H1 (cell line): Measurements from ENCODE around the gene BARX1. TPM values are rescaled to one million over a fixed set of nuclear protein-coding genes. Genes with fewer than 3 reads are reported as not detected.

ENCODE experiments used
- CTCF ChIA-PET: fragments of 300-600 bp; sonication (Branson Sonifier 250); formaldehyde crosslinking; loops from one replicate; lab custom pipeline; 2021; ENCODE audit not compliant: partially characterized antibody; lab: Charles Lee
- POLR2A ChIA-PET: fragments of 300-600 bp; sonication (Branson Sonifier 250); formaldehyde crosslinking; loops from one replicate; lab custom pipeline; 2021; ENCODE audit warnings: inconsistent platforms; ENCODE audit not compliant: partially characterized antibody; lab: Charles Lee
- DNase-seq, 2 experiments: peaks; one replicate each; pipeline versions ENCODE4 v3.0.0 to v3.0.0-alpha.2; 2010 to 2022; ENCODE audit warnings: low spot score in 2 of 2, low read depth in 1 of 2, mixed read lengths in 1 of 2
- FAIRE-seq: peaks from 2 replicates; lab custom pipeline; 2011; peaks lifted over from hg19 to GRCh38; lab: Jason Lieb, UNC
- H2AFZ ChIP-seq: 2 replicates; pipeline ENCODE4 v1.8.1; 2012; ENCODE audit warnings: low read length, inconsistent platforms
- H2AK5ac ChIP-seq: 2 replicates; pipeline ENCODE4 v1.6.1; 2013; ENCODE audit warnings: low read depth, low read length
- H2BK120ac ChIP-seq: replicated peaks from 2 replicates; pipeline ENCODE3; 2013; ENCODE audit warnings: low read depth, low read length, inconsistent platforms
- H2BK12ac ChIP-seq: 2 replicates; pipeline ENCODE4 v1.6.1; 2013; ENCODE audit warnings: low read depth, low read length
- H2BK15ac ChIP-seq: 2 replicates; pipeline ENCODE4 v1.6.1; 2013; ENCODE audit warnings: low read length
- H2BK20ac ChIP-seq: 2 replicates; pipeline ENCODE4 v1.6.1; 2013; ENCODE audit warnings: low read length
- H2BK5ac ChIP-seq: 2 replicates; pipeline ENCODE4 v1.6.1; 2013; ENCODE audit warnings: low read depth, low read length
- H3K14ac ChIP-seq: 2 replicates; pipeline ENCODE4 v1.6.1; 2013; ENCODE audit warnings: inconsistent platforms; ENCODE audit not compliant: insufficient read length
- H3K18ac ChIP-seq: 2 replicates; pipeline ENCODE4 v1.6.1; 2013; ENCODE audit warnings: low read length; ENCODE audit errors: extremely low read depth
- H3K23ac ChIP-seq: 2 replicates; pipeline ENCODE4 v1.6.1; 2013; ENCODE audit warnings: inconsistent platforms; ENCODE audit not compliant: insufficient read length
- H3K23me2 ChIP-seq: 2 replicates; pipeline ENCODE4 v1.6.1; 2013; ENCODE audit warnings: low read depth, low read length
- H3K27ac ChIP-seq: 2 replicates; pipeline ENCODE4 v1.6.1; 2011; ENCODE audit warnings: low read depth, low read length, inconsistent platforms
- H3K27me3 ChIP-seq, 4 experiments: replicated peaks in 1 of 4; 1 replicate in 1 of 4; 2 replicates in 3 of 4; pipeline versions ENCODE4 v1.6.1 to v1.8.1; 2011 to 2013; ENCODE audit warnings: low read length in 3 of 4, mild to moderate bottlenecking in 3 of 4, inconsistent platforms in 2 of 4, mixed read lengths in 2 of 4, moderate library complexity in 1 of 4; ENCODE audit not compliant: control insufficient read depth in 3 of 4, insufficient read depth in 3 of 4; ENCODE audit errors: extremely low read depth in 1 of 4
- H3K36me3 ChIP-seq, 4 experiments: 2 replicates each; pipeline versions ENCODE4 v1.6.1 to v1.8.1; 2011 to 2013; ENCODE audit warnings: mild to moderate bottlenecking in 4 of 4, low read length in 3 of 4, moderate library complexity in 2 of 4, control low read depth in 1 of 4, inconsistent platforms in 1 of 4; ENCODE audit not compliant: insufficient read depth in 4 of 4, control insufficient read depth in 2 of 4
- H3K4ac ChIP-seq: replicated peaks from 2 replicates; pipeline ENCODE3; 2013; ENCODE audit warnings: low read length, low read depth, mixed read lengths, inconsistent platforms; ENCODE audit not compliant: insufficient read length
- H3K4me1 ChIP-seq, 4 experiments: replicated peaks in 1 of 4; 1 replicate in 1 of 4; 2 replicates in 3 of 4; pipeline versions ENCODE4 v1.6.1 to v1.8.1; 2011 to 2013; ENCODE audit warnings: low read length in 3 of 4, inconsistent platforms in 2 of 4, mixed read lengths in 1 of 4; ENCODE audit not compliant: insufficient read depth in 4 of 4, control insufficient read depth in 3 of 4
- H3K4me2 ChIP-seq, 2 experiments: 2 replicates each; pipeline versions ENCODE4 v1.6.1 to v1.8.1; 2011 to 2013; ENCODE audit warnings: low read depth in 2 of 2, low read length in 2 of 2, control low read depth in 1 of 2, inconsistent platforms in 1 of 2, mild to moderate bottlenecking in 1 of 2; ENCODE audit not compliant: insufficient read depth in 1 of 2
- H3K4me3 ChIP-seq, 4 experiments: fragments of 200-600, 300-600 bp in 1 of 4; sonication (generic), shearing (Covaris generic), sonication (Bioruptor Twin) in 1 of 4; 2 replicates each; pipeline versions ENCODE4 v1.5.1 to v1.8.1; 2011 to 2016; ENCODE audit warnings: low read length in 4 of 4, low read depth in 3 of 4, control low read depth in 2 of 4, inconsistent platforms in 2 of 4, mild to moderate bottlenecking in 2 of 4, mixed read lengths in 1 of 4, moderate library complexity in 1 of 4; ENCODE audit not compliant: insufficient read depth in 2 of 4; ENCODE audit errors: extremely low read depth in 1 of 4
- H3K56ac ChIP-seq: replicated peaks from 2 replicates; pipeline ENCODE3; 2013; ENCODE audit warnings: low read depth, mild to moderate bottlenecking, mixed read lengths, low read length, inconsistent platforms; ENCODE audit not compliant: insufficient read length
- H3K79me1 ChIP-seq: 2 replicates; pipeline ENCODE4 v1.6.1; 2013; ENCODE audit warnings: low read depth, low read length, control low read depth
- H3K79me2 ChIP-seq, 2 experiments: 2 replicates each; pipeline versions ENCODE4 v1.6.1 to v1.8.1; 2012 to 2013; ENCODE audit warnings: low read length in 2 of 2, mild to moderate bottlenecking in 2 of 2, inconsistent platforms in 1 of 2; ENCODE audit not compliant: insufficient read depth in 2 of 2, control insufficient read depth in 1 of 2
- H3K9ac ChIP-seq, 4 experiments: replicated peaks in 1 of 4; 1 replicate in 1 of 4; 2 replicates in 3 of 4; pipeline versions ENCODE4 v1.6.1 to v1.8.1; 2011 to 2013; ENCODE audit warnings: low read depth in 3 of 4, low read length in 3 of 4, control low read depth in 2 of 4, mild to moderate bottlenecking in 2 of 4, moderate library complexity in 2 of 4, inconsistent platforms in 1 of 4; ENCODE audit errors: extremely low read depth in 1 of 4
- H3K9me3 ChIP-seq, 2 experiments: 2 replicates each; pipeline versions ENCODE4 v1.6.1 to v1.8.1; 2012 to 2013; ENCODE audit warnings: mild to moderate bottlenecking in 2 of 2, moderate library complexity in 2 of 2, control low read depth in 1 of 2, inconsistent platforms in 1 of 2, low read depth in 1 of 2, low read length in 1 of 2, mixed read lengths in 1 of 2; ENCODE audit not compliant: insufficient read depth in 2 of 2
- H4K20me1 ChIP-seq, 2 experiments: replicated peaks in 1 of 2; 2 replicates each; pipeline versions ENCODE3 to v1.8.1; 2011 to 2013; ENCODE audit warnings: inconsistent platforms in 2 of 2, low read length in 2 of 2, mild to moderate bottlenecking in 1 of 2; ENCODE audit not compliant: insufficient read depth in 2 of 2, control insufficient read depth in 1 of 2
- H4K5ac ChIP-seq: 2 replicates; pipeline ENCODE4 v1.6.1; 2013; ENCODE audit warnings: low read length, low read depth, mixed read lengths, inconsistent platforms; ENCODE audit not compliant: insufficient read length
- H4K8ac ChIP-seq: 2 replicates; pipeline ENCODE4 v1.8.0; 2013; ENCODE audit warnings: mild to moderate bottlenecking, moderate library complexity, low read length, inconsistent platforms; ENCODE audit not compliant: insufficient read depth; ENCODE audit errors: extremely low read depth
- H4K91ac ChIP-seq: replicated peaks from 2 replicates; pipeline ENCODE3; 2013; ENCODE audit warnings: low read length, mixed read lengths, inconsistent platforms; ENCODE audit not compliant: insufficient read length
- BCL11A ChIP-seq, 2 experiments: IDR thresholded peaks; one replicate each; pipeline ENCODE4 v1.6.1; 2011; ENCODE audit warnings: low read depth in 2 of 2, low read length in 2 of 2, mild to moderate bottlenecking in 2 of 2
- CTCF ChIP-seq, 3 experiments: IDR thresholded peaks; 1 replicate in 2 of 3; 2 replicates in 1 of 3; pipeline versions ENCODE4 v1.5.1 to v1.6.1; 2011; ENCODE audit warnings: low read length in 3 of 3, mild to moderate bottlenecking in 3 of 3, inconsistent platforms in 2 of 3, low read depth in 1 of 3, moderate library complexity in 1 of 3; ENCODE audit not compliant: insufficient read depth in 1 of 3; ENCODE audit errors: control extremely low read depth in 1 of 3
- E2F6 ChIP-seq: IDR thresholded peaks from 2 replicates; pipeline ENCODE4 v1.6.1; 2012; ENCODE audit warnings: inconsistent platforms
- HDAC2 ChIP-seq, 2 experiments: fragments of 300-600 bp in 1 of 2; sonication (generic) in 1 of 2; IDR thresholded peaks; 2 replicates each; pipeline ENCODE4 v1.6.1; 2011 to 2012; ENCODE audit warnings: low read depth in 2 of 2, low read length in 2 of 2, mild to moderate bottlenecking in 2 of 2, moderate library complexity in 2 of 2, borderline replicate concordance in 1 of 2, inconsistent platforms in 1 of 2
- KDM5A ChIP-seq: fragments of 200-600 bp; IDR thresholded peaks from 2 replicates; pipeline ENCODE4 v1.7.1; 2012; ENCODE audit warnings: mild to moderate bottlenecking, low read length, inconsistent platforms, mixed read lengths
- MAFK ChIP-seq: IDR thresholded peaks from 2 replicates; pipeline ENCODE4 v1.6.1; 2012; ENCODE audit warnings: low read depth, mild to moderate bottlenecking, improper control_type of control experiment, low read length
- POLR2A ChIP-seq, 2 experiments: IDR thresholded peaks; 1 replicate in 1 of 2; 2 replicates in 1 of 2; pipeline ENCODE4 v1.6.1; 2011; ENCODE audit warnings: low read depth in 2 of 2, low read length in 2 of 2, mild to moderate bottlenecking in 2 of 2; ENCODE audit errors: control extremely low read depth in 1 of 2
- SIX5 ChIP-seq: IDR thresholded peaks from 2 replicates; pipeline ENCODE4 v1.6.1; 2011; ENCODE audit warnings: mild to moderate bottlenecking, low read depth, low read length
- TAF7 ChIP-seq: optimal IDR thresholded peaks from 2 replicates; pipeline ENCODE3; 2011; ENCODE audit warnings: low read depth, mild to moderate bottlenecking, inconsistent platforms, low read length, moderate library complexity, borderline replicate concordance
- TCF12 ChIP-seq: IDR thresholded peaks from 2 replicates; pipeline ENCODE4 v1.6.1; 2011; ENCODE audit warnings: low read depth, mild to moderate bottlenecking, low read length
- YY1 ChIP-seq: IDR thresholded peaks from 2 replicates; pipeline ENCODE4 v1.6.1; 2011; ENCODE audit warnings: low read depth, mild to moderate bottlenecking, low read length
- WGBS, 2 experiments: shearing (Covaris generic) in 1 of 2; methylation state at CpG; one replicate each; pipeline versions ENCODE4 v1.1.6 to v1.1.7; 2013 to 2015; ENCODE audit warnings: low lambda C conversion rate in 2 of 2, mixed read lengths in 2 of 2, inconsistent platforms in 1 of 2, low coverage in 1 of 2, missing lambda C conversion rate in 1 of 2; ENCODE audit not compliant: insufficient replicate concordance in 2 of 2, insufficient coverage in 1 of 2, insufficient read length in 1 of 2; ENCODE audit errors: extremely low coverage in 1 of 2, missing lambda C conversion rate in 1 of 2; 5-methylcytosine and 5-hydroxymethylcytosine counted together
- polyA plus RNA-seq, 7 experiments: library from polyadenylated mRNA; depleted of rRNA in 3 of 7; stranded (reverse) in 5 of 7; unstranded in 2 of 7; fragments of >200 nt in 5 of 7; fragments of 200-250 nt in 2 of 7; gene quantifications; 1 replicate in 5 of 7; 2 replicates in 1 of 7; 4 replicates in 1 of 7; pipeline versions ENCODE4 v1.2.1 to v1.2.3, GENCODE V29; 2011 to 2013; ENCODE audit warnings: missing spikeins in 2 of 7, mixed read lengths in 2 of 7
- total RNA-seq: library from RNA; stranded (reverse); fragmentation: NEBNext Ultra II Directional; extraction: Animal tissue kit (Norgen Biotek cat#: 25700); gene quantifications from 2 replicates; pipeline ENCODE4 v1.2.1, GENCODE V29; 2021

The BARX1 gene
- total and polyA plus RNA-seq, 2 of the 8 experiments (the other 6 are each of a cell fraction or from before 2014, with no cell fraction given), result 0.79 to 2.6 TPM

- CTCF ChIA-PET, result interaction anchor here (1.0 to 3.9 kb wide), 6 partner anchors 10 to 260 kb away, joined by 3 to 32 read pairs (median 9); no protein-coding TSS in a partner anchor
- Histone ChIP-seq H4K20me1 (peaks cover 6 to 8% of the 10 kb centered on the region in 2 experiments), H3K4me3 (no peak overlapping the region), H4K5ac (no peak overlapping the region), H3K23me2 (peaks cover 8% of the 10 kb centered on the region; the same call in 1 of the 2 replicates), H2AK5ac (no peak overlapping the region), H3K4ac (no peak overlapping the region), H3K79me1 (no peaks in the 10 kb centered on the region), H3K56ac (no peak overlapping the region), H2BK5ac (no peak overlapping the region), H3K36me3 (no peaks in the 10 kb centered on the region), H3K23ac (no peak overlapping the region), H4K91ac (no peak overlapping the region), H3K27ac (no peak overlapping the region), H2BK12ac (no peak overlapping the region), H3K18ac (no peak overlapping the region), H4K8ac (no peak overlapping the region), H2BK120ac (no peak overlapping the region), H3K4me2 (no peak overlapping the region), H3K4me1 (peaks cover 3 to 24% (median 4%) of the 10 kb centered on the region in 4 experiments; a peak in 6 of 7 replicates), H3K14ac (no peak overlapping the region), H2BK15ac (no peak overlapping the region), H3K9ac (no peak overlapping the region), H2AFZ (no peak overlapping the region), H3K27me3 (peaks cover 43 to 68% (median 61%) of the 10 kb centered on the region in 4 experiments), H3K79me2 (no peaks in the 10 kb centered on the region), H3K9me3 (no peaks in the 10 kb centered on the region), H2BK20ac (no peak overlapping the region)
- FAIRE-seq (no peak), DNase-seq (no peak)
- POLR2A ChIA-PET, result interaction anchor here (1.0 to 1.9 kb wide), 2 partner anchors 17 to 301 kb away, joined by 3 to 6 read pairs; no protein-coding TSS in a partner anchor
- 81% methylated on average over 7 of the region's 7 CpGs; no CpG with 5 or more reads in 1 of the 2 experiments for WGBS, 2 experiments
- TF ChIP-seq HDAC2 (IDR thresholded peaks at IDR 0.05; ENCODE audit: borderline replicate concordance in 1 of 2, low read depth in 2 of 2, low read length in 2 of 2), result no peak
- TF ChIP-seq BCL11A (IDR thresholded peaks at IDR 0.05; ENCODE audit: low read depth in 2 of 2, low read length in 2 of 2), result no peak
- TF ChIP-seq SIX5, result no peak
- TF ChIP-seq TAF7, result no peak
- no peak for TF ChIP-seq POLR2A (IDR thresholded peaks at IDR 0.05; ENCODE audit: control extremely low read depth in 1 of 2, low read depth in 2 of 2, low read length in 2 of 2)
- no peak for TF ChIP-seq E2F6
- TF ChIP-seq TCF12, result no peak
- TF ChIP-seq KDM5A, result no peak
- TF ChIP-seq MAFK, result no peak
- TF ChIP-seq YY1, result no peak
- no peak for TF ChIP-seq CTCF (IDR thresholded peaks at IDR 0.05; ENCODE audit: control extremely low read depth in 1 of 3, insufficient read depth in 1 of 3, low read depth in 1 of 3, low read length in 3 of 3)
Measured at GRCh38 chr9:93942161-93942560, 13.0 kb downstream of the BARX1 start.
